Measurements from ENCODE around the gene TBCEL.

The TBCEL gene

DNA sequence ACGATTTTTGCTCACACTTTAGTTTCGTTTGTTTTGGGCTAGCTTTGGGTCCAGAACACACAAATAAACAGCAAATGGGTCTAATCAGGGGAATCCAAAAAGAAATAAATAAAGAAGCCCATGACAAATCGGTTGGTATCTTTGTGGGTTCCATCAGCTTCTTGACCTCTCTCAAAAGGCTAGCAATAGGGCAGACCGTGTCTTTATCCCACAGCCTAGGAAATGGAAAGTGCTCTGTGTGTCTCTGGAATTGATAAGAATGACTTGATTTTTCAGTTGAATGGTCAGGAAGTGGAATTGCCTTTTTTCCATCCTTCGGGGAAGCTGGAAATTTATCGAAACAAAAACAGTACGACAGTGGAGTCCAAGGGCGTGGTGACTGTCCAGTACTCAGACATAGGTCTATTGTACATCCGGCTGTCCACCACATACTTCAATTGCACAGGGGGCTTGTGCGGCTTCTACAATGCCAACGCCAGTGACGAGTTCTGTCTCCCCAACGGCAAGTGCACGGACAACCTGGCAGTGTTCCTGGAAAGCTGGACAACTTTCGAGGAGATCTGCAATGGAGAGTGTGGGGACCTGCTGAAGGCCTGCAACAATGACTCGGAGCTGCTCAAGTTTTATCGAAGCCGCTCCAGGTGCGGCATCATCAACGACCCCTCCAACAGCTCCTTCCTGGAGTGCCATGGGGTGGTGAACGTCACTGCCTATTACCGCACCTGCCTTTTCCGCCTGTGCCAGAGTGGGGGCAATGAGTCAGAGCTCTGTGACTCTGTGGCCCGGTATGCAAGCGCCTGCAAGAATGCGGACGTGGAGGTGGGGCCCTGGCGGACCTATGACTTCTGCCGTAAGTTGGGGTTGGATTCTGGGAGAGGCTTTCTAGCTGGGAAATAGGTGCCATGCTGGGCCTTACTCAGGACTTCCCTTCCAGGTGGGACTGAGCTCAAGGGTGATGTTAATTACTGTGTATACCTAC, 105.7 kb downstream of the TBCEL start:
- Histone ChIP-seq H3K36me3 (replicated peaks; ENCODE audit: low read depth, low read length) (no peaks in the 10 kb centered on the region), H3K4me3 (ENCODE audit: low read length) (no peak overlapping the region), H3K9me3 (ENCODE audit: insufficient read depth, low read length) (no peaks in the 10 kb centered on the region), H3K27me3 (ENCODE audit: low read depth, low read length) (no peaks in the 10 kb centered on the region), H4K20me1 (ENCODE audit: insufficient read depth, low read length) (no peaks in the 10 kb centered on the region), H3K79me2 (ENCODE audit: low read length) (no peaks in the 10 kb centered on the region), H2AFZ (ENCODE audit: low read depth, low read length) (no peak overlapping the region), H3K4me2 (ENCODE audit: low read length) (no peak overlapping the region), H3K9ac (ENCODE audit: low read length) (no peak overlapping the region), H3K27ac (ENCODE audit: low read length) (no peak overlapping the region), H3K4me1 (ENCODE audit: low read length) (no peaks in the 10 kb centered on the region)
- TF ChIP-seq EZH2phosphoT487 (IDR thresholded peaks at IDR 0.05; ENCODE audit: low read depth) (no peak), CTCF (IDR thresholded peaks at IDR 0.05; ENCODE audit: low read depth, low read length) (no peak)

GRCh38 chr11:121131656-121132055, 107.8 kb downstream of the TBCEL start:
- H3K27ac ChIP-seq (ENCODE audit: low read length), result no peak overlapping the region
- no peaks in the 10 kb centered on the region for H4K20me1 ChIP-seq (ENCODE audit: insufficient read depth, low read length)
- H3K79me2 ChIP-seq (ENCODE audit: low read length), result no peaks in the 10 kb centered on the region
- no peak overlapping the region for H3K4me3 ChIP-seq (ENCODE audit: low read length)
- no peak for TF ChIP-seq CTCF (IDR thresholded peaks at IDR 0.05; ENCODE audit: low read depth, low read length)
- TF ChIP-seq EZH2phosphoT487 (IDR thresholded peaks at IDR 0.05; ENCODE audit: low read depth), result no peak
- no peak overlapping the region for H3K4me2 ChIP-seq (ENCODE audit: low read length)
- H3K27me3 ChIP-seq (ENCODE audit: low read depth, low read length), result no peaks in the 10 kb centered on the region
- H3K36me3 ChIP-seq (replicated peaks; ENCODE audit: low read depth, low read length), result no peaks in the 10 kb centered on the region
- no peaks in the 10 kb centered on the region for H3K4me1 ChIP-seq (ENCODE audit: low read length)
- no peaks in the 10 kb centered on the region; the same call in 1 of the 2 replicates for H3K9me3 ChIP-seq (ENCODE audit: insufficient read depth, low read length)
- no peak overlapping the region for H2AFZ ChIP-seq (ENCODE audit: low read depth, low read length)
- H3K9ac ChIP-seq (ENCODE audit: low read length), result no peak overlapping the region

DNA sequence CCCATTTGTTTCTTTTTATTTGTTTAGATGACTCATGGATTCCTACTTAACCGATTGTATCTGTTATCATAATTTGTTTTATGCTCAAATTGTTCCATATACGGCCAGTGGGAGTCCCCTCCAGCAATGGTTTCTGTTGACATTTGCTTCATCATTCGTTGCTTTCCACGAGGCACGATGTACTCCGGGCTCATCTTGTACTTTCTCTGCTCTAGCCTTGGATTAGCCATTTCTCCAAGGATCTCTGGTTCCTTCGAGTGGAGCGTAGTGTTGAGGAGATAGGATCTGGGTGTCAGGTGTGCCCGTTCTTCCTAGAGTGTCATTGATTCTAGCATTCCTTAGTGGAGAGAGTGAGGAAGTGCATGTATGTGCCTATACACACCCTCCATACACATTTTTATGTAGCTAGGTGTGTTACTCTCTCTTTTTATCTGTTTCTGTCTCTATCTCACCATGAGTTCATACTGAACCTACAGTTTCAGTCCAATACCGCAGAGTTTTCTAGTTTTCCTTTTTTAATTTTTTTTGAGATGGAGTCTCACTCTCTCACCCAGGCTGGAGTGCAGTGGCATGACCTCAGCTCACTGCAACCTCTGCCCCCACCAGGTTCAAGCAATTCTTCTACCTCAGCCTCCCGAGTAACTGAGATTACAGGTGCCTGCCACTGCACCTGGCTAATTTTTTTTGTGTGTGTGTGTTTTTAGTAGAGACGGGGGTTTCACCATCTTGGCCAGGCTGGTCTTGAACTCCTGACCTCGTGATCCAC, 108.5 kb downstream of the TBCEL start:
- Histone ChIP-seq H3K4me1 (ENCODE audit: low read length) (no peaks in the 10 kb centered on the region), H3K36me3 (replicated peaks; ENCODE audit: low read depth, low read length) (no peaks in the 10 kb centered on the region), H4K20me1 (ENCODE audit: insufficient read depth, low read length) (no peaks in the 10 kb centered on the region), H3K9me3 (ENCODE audit: insufficient read depth, low read length) (no peaks in the 10 kb centered on the region; the same call in 1 of the 2 replicates), H3K27me3 (ENCODE audit: low read depth, low read length) (no peaks in the 10 kb centered on the region), H2AFZ (ENCODE audit: low read depth, low read length) (no peak overlapping the region), H3K79me2 (ENCODE audit: low read length) (no peaks in the 10 kb centered on the region), H3K4me2 (ENCODE audit: low read length) (no peak overlapping the region), H3K9ac (ENCODE audit: low read length) (no peak overlapping the region), H3K27ac (ENCODE audit: low read length) (no peak overlapping the region), H3K4me3 (ENCODE audit: low read length) (no peak overlapping the region)
- TF ChIP-seq EZH2phosphoT487 (IDR thresholded peaks at IDR 0.05; ENCODE audit: low read depth), result no peak
- TF ChIP-seq CTCF (IDR thresholded peaks at IDR 0.05; ENCODE audit: low read depth, low read length), result no peak

DNA sequence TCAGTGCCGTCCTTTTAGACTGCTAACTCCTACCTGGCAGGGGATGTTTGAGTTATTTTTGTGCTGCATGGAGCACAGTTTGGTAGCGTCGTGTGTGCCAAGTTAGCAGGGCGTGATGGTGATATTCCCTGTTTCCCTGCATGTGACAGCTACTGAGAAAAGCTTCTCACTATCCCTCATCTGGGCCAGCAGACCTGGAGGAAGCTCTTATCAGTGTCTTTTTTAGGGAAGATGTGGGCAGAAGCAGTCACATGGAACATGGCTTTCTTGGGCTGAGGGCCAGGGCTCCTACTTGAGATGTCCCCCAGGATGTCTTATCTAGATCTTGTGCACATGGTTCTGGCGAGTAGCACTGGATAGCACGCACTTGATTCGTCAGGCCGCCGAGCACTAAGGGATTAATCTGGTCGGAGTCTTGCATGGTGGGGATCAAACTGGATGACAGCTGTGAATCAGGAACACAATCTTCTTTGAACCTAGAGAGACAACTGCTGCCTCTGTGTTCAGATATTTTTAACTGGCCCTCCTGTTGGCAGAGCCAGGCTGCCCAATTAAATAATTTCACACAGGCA, 110.9 kb downstream of the TBCEL start:
- no peak overlapping the region for H2AFZ ChIP-seq (ENCODE audit: low read depth, low read length)
- TF ChIP-seq EZH2phosphoT487 (IDR thresholded peaks at IDR 0.05; ENCODE audit: low read depth) (no peak), CTCF (IDR thresholded peaks at IDR 0.05; ENCODE audit: low read depth, low read length) (no peak)
- no peak overlapping the region for H3K4me2 ChIP-seq (ENCODE audit: low read length)
- no peaks in the 10 kb centered on the region for H4K20me1 ChIP-seq (ENCODE audit: insufficient read depth, low read length)
- H3K4me1 ChIP-seq (ENCODE audit: low read length), result no peaks in the 10 kb centered on the region
- H3K9ac ChIP-seq (ENCODE audit: low read length), result no peak overlapping the region
- H3K27ac ChIP-seq (ENCODE audit: low read length), result no peak overlapping the region
- H3K27me3 ChIP-seq (ENCODE audit: low read depth, low read length), result no peaks in the 10 kb centered on the region
- no peak overlapping the region for H3K4me3 ChIP-seq (ENCODE audit: low read length)
- H3K79me2 ChIP-seq (ENCODE audit: low read length), result no peaks in the 10 kb centered on the region
- H3K9me3 ChIP-seq (ENCODE audit: insufficient read depth, low read length), result no peaks in the 10 kb centered on the region; the same call in 1 of the 2 replicates
- H3K36me3 ChIP-seq (replicated peaks; ENCODE audit: low read depth, low read length), result no peaks in the 10 kb centered on the region

All from OCI-LY3 (cell line).